SK-N-SH treated with all-trans-retinoic acid at 6 μM for 48 hours (cell line): ENCODE results near the gene HABP4.

Experiments
- ATAC-seq: fragments of 200-7000 bp; cut with Tn5 transposase; 3 replicates; pipeline ENCODE4 v1.9.1; 2020; ENCODE audit warnings: mild to moderate bottlenecking, moderate library complexity
- ARNTL ChIP-seq: fragments of 450-650 bp; formaldehyde crosslinking; IDR thresholded peaks from 2 replicates; pipeline ENCODE4 v1.5.0; 2020; ENCODE audit warnings: low read depth, mild to moderate bottlenecking, moderate library complexity, borderline replicate concordance
- CREB5 ChIP-seq: fragments of 250-450 bp; sonication (Bioruptor Pico); IDR thresholded peaks from 2 replicates; pipeline ENCODE4 v1.5.1; 2020; ENCODE audit warnings: low read depth, mild to moderate bottlenecking, moderate library complexity
- CSRNP3 ChIP-seq: fragments of 250-450 bp; sonication (Bioruptor Pico); IDR thresholded peaks from 2 replicates; pipeline ENCODE4 v1.5.1; 2021; ENCODE audit warnings: mild to moderate bottlenecking, moderate library complexity
- ESRRG ChIP-seq: fragments of 250-450 bp; sonication (Bioruptor Pico); IDR thresholded peaks from 2 replicates; pipeline ENCODE4 v1.6.1; 2021; ENCODE audit warnings: mild to moderate bottlenecking
- GLIS3 ChIP-seq: fragments of 250-450 bp; sonication (Bioruptor Pico); IDR thresholded peaks from 2 replicates; pipeline ENCODE4 v1.5.0; 2020; ENCODE audit warnings: mild to moderate bottlenecking, moderate library complexity
- ISL1 ChIP-seq: fragments of 250-450 bp; sonication (Bioruptor Pico); IDR thresholded peaks from 2 replicates; pipeline ENCODE4 v2.1.2; 2022; ENCODE audit warnings: mild to moderate bottlenecking, moderate library complexity
- OSR1 ChIP-seq: fragments of 250-450 bp; sonication (Bioruptor Pico); IDR thresholded peaks from 2 replicates; pipeline ENCODE4 v1.8.0; 2022; ENCODE audit warnings: moderate library complexity, mild to moderate bottlenecking, inconsistent platforms
- PATZ1 ChIP-seq: fragments of 250-450 bp; sonication (Bioruptor Pico); IDR thresholded peaks from 2 replicates; pipeline ENCODE4 v1.8.0; 2020; ENCODE audit warnings: mild to moderate bottlenecking, moderate library complexity, borderline replicate concordance
- POU6F1 ChIP-seq: fragments of 250-450 bp; sonication (Bioruptor Pico); IDR thresholded peaks from 2 replicates; pipeline ENCODE4 v1.8.0; 2021; ENCODE audit warnings: low read depth, mild to moderate bottlenecking, moderate library complexity, borderline replicate concordance
- PPARA ChIP-seq: fragments of 250-450 bp; sonication (Bioruptor Pico); IDR thresholded peaks from 2 replicates; pipeline ENCODE4 v1.5.0; 2020; ENCODE audit warnings: mild to moderate bottlenecking, borderline replicate concordance
- SNAI2 ChIP-seq: fragments of 250-450 bp; sonication (Bioruptor Pico); IDR thresholded peaks from 2 replicates; pipeline ENCODE4 v1.5.0; 2020; ENCODE audit warnings: mild to moderate bottlenecking, moderate library complexity
- TCF4 ChIP-seq: fragments of 250-450 bp; sonication (Bioruptor Pico); IDR thresholded peaks from 2 replicates; pipeline ENCODE4 v1.8.0; 2021; ENCODE audit warnings: mild to moderate bottlenecking, moderate library complexity, borderline replicate concordance
- TOX ChIP-seq: fragments of 250-450 bp; sonication (Bioruptor Pico); IDR thresholded peaks from 2 replicates; pipeline ENCODE4 v1.8.0; 2021; ENCODE audit warnings: mild to moderate bottlenecking, moderate library complexity, borderline replicate concordance
- TSHZ2 ChIP-seq: fragments of 250-450 bp; sonication (Bioruptor Pico); IDR thresholded peaks from 2 replicates; pipeline ENCODE4 v1.5.0; 2020; ENCODE audit warnings: mild to moderate bottlenecking, moderate library complexity
- ZC3H10 ChIP-seq: fragments of 250-450 bp; sonication (Bioruptor Pico); IDR thresholded peaks from 2 replicates; pipeline ENCODE4 v1.5.1; 2021; ENCODE audit warnings: mild to moderate bottlenecking, moderate library complexity
- ZNF70 ChIP-seq: fragments of 450-650 bp; formaldehyde crosslinking; IDR thresholded peaks from 2 replicates; pipeline ENCODE4 v1.5.0; 2020; ENCODE audit warnings: mild to moderate bottlenecking, moderate library complexity

Gene HABP4

GRCh38 chr9:96509848-96510247 lies 59.9 kb downstream of the HABP4 start:
- TF ChIP-seq CSRNP3, result no peak
- no peak for TF ChIP-seq TOX (CRISPR knock-in tag)
- no peak for TF ChIP-seq ISL1 (CRISPR knock-in tag)
- no peak for TF ChIP-seq ESRRG (CRISPR knock-in tag)
- no peak for TF ChIP-seq CREB5 (CRISPR knock-in tag)
- no peak for TF ChIP-seq POU6F1
- TF ChIP-seq ZNF70 (CRISPR knock-in tag), result no peak
- TF ChIP-seq ZC3H10 (CRISPR knock-in tag), result no peak
- ATAC-seq, result no peak

- TF ChIP-seq OSR1 (CRISPR knock-in tag), result no peak
- no peak for TF ChIP-seq PATZ1 (CRISPR knock-in tag)
- no peak for TF ChIP-seq SNAI2 (CRISPR knock-in tag)
- ATAC-seq, result no peak
Observed at GRCh38 chr9:96510258-96510657, 60.3 kb downstream of the HABP4 start.

GRCh38 chr9:96512240-96512639 lies 62.3 kb downstream of the HABP4 start:
- TF ChIP-seq TSHZ2 (CRISPR knock-in tag), result no peak
- TF ChIP-seq TCF4 (CRISPR knock-in tag), result no peak
- no peak for TF ChIP-seq SNAI2 (CRISPR knock-in tag)
- no peak for TF ChIP-seq CSRNP3
- TF ChIP-seq ZC3H10 (CRISPR knock-in tag), result no peak
- TF ChIP-seq PPARA (CRISPR knock-in tag), result no peak
- TF ChIP-seq GLIS3 (CRISPR knock-in tag), result no peak
- TF ChIP-seq POU6F1, result no peak
- no peak for TF ChIP-seq ZNF70 (CRISPR knock-in tag)
- no peak for TF ChIP-seq CREB5 (CRISPR knock-in tag)
- no peak for TF ChIP-seq ESRRG (CRISPR knock-in tag)
- no peak for TF ChIP-seq PATZ1 (CRISPR knock-in tag)
- TF ChIP-seq ARNTL (CRISPR knock-in tag), result no peak
- no peak for TF ChIP-seq OSR1 (CRISPR knock-in tag)
- no peak for TF ChIP-seq ISL1 (CRISPR knock-in tag)

More at GRCh38 chr9:96512240-96512639, 62.3 kb downstream of the HABP4 start:
- ATAC-seq, result no peak
